Measurements from ENCODE around the gene CGN. TPM values are rescaled to one million over a fixed set of nuclear protein-coding genes. Genes with fewer than 3 reads are reported as not detected.

Gene CGN
- total and polyA plus RNA-seq, 5 experiments from 2014 or later = 0.08 to 2.7 (median 1.3) TPM

GRCh38 chr1:151574575-151575529 is 63.7 kb downstream of the CGN start:
- no peak overlapping the region for H3K4me3 Mint-ChIP-seq
- no peaks in the 10 kb centered on the region for H3K4me1 Mint-ChIP-seq

GRCh38 chr1:151577173-151577572 is 66.0 kb downstream of the CGN start:
- ATAC-seq (no peak), DNase-seq (no peak)
- Mint-ChIP-seq H3K9me3 (no peaks in the 10 kb centered on the region), H3K27me3 (no peaks in the 10 kb centered on the region), H3K4me3 (no peak overlapping the region), H3K4me1 (no peaks in the 10 kb centered on the region), H3K36me3 (peaks cover 0 to 4% (median 2%) of the 10 kb centered on the region in 3 donors), H3K27ac (no peak overlapping the region)
- POLR2A ChIA-PET = no interaction called here

More at GRCh38 chr1:151574575-151575529, 63.7 kb downstream of the CGN start:
- no peak for DNase-seq
- H3K36me3 Mint-ChIP-seq = peaks cover 0 to 3% (median 2%) of the 10 kb centered on the region in 3 donors
- H3K9me3 Mint-ChIP-seq = no peaks in the 10 kb centered on the region
- POLR2A ChIA-PET = no interaction called here
- H3K27ac Mint-ChIP-seq = peak overlapping the region in 1 of 10 donors; percentile 46
- ATAC-seq = no peak
- no peaks in the 10 kb centered on the region for H3K27me3 Mint-ChIP-seq

GRCh38 chr1:151578941-151579340 is 67.8 kb downstream of the CGN start:
- H3K4me1 Mint-ChIP-seq = no peaks in the 10 kb centered on the region
- H3K9me3 Mint-ChIP-seq = no peaks in the 10 kb centered on the region
- no peak overlapping the region for H3K27ac Mint-ChIP-seq
- DNase-seq (no peak), ATAC-seq (no peak)
- POLR2A ChIA-PET = no interaction called here
- no peaks in the 10 kb centered on the region for H3K27me3 Mint-ChIP-seq
- H3K4me3 Mint-ChIP-seq = no peak overlapping the region
- H3K36me3 Mint-ChIP-seq = peaks cover 0 to 4% (median 2%) of the 10 kb centered on the region in 3 donors

GRCh38 chr1:151579436-151580225 is 68.4 kb downstream of the CGN start:
- Mint-ChIP-seq H3K36me3 (peaks cover 0 to 2% (median 0%) of the 10 kb centered on the region in 3 donors), H3K9me3 (no peaks in the 10 kb centered on the region), H3K4me1 (no peaks in the 10 kb centered on the region), H3K27me3 (no peaks in the 10 kb centered on the region), H3K27ac (no peak overlapping the region), H3K4me3 (no peak overlapping the region)
- DNase-seq = no peak
- no peak for ATAC-seq
- POLR2A ChIA-PET = no interaction called here

GRCh38 chr1:151581451-151581850 is 70.3 kb downstream of the CGN start:
- DNase-seq = no peak
- Mint-ChIP-seq H3K27ac (peak overlapping the region in 1 of 10 donors; percentile 70), H3K4me3 (no peak overlapping the region), H3K4me1 (no peaks in the 10 kb centered on the region), H3K27me3 (no peaks in the 10 kb centered on the region), H3K9me3 (no peaks in the 10 kb centered on the region), H3K36me3 (peaks cover 0 to 2% (median 0%) of the 10 kb centered on the region in 3 donors)
- POLR2A ChIA-PET = no interaction called here
- no peak for ATAC-seq

- Mint-ChIP-seq H3K4me3 (no peak overlapping the region), H3K9me3 (no peaks in the 10 kb centered on the region), H3K27ac (peak overlapping the region in 1 of 10 donors; percentile 70), H3K4me1 (no peaks in the 10 kb centered on the region), H3K27me3 (no peaks in the 10 kb centered on the region), H3K36me3 (peaks cover 0 to 2% (median 0%) of the 10 kb centered on the region in 3 donors)
- ATAC-seq (no peak), DNase-seq (no peak)
- POLR2A ChIA-PET = no interaction called here
Measured at GRCh38 chr1:151581921-151582320, 70.7 kb downstream of the CGN start.

GRCh38 chr1:151583796-151584195 is 72.6 kb downstream of the CGN start:
- H3K4me1 Mint-ChIP-seq = no peaks in the 10 kb centered on the region
- H3K27ac Mint-ChIP-seq = peak overlapping the region in 1 of 10 donors; percentile 47
- ATAC-seq (no peak), DNase-seq (no peak)
- peaks cover 0 to 2% (median 0%) of the 10 kb centered on the region in 3 donors for H3K36me3 Mint-ChIP-seq
- no peaks in the 10 kb centered on the region for H3K27me3 Mint-ChIP-seq
- no peak overlapping the region for H3K4me3 Mint-ChIP-seq
- H3K9me3 Mint-ChIP-seq = no peaks in the 10 kb centered on the region
- POLR2A ChIA-PET = no interaction called here

GRCh38 chr1:151584278-151584677 is 73.1 kb downstream of the CGN start:
- no peaks in the 10 kb centered on the region for H3K4me1 Mint-ChIP-seq
- POLR2A ChIA-PET = no interaction called here
- H3K27ac Mint-ChIP-seq = peak overlapping the region in 2 of 10 donors; percentile 25 to 47

GRCh38 chr1:151584780-151585179 is 73.6 kb downstream of the CGN start:
- Mint-ChIP-seq H3K27ac (peak overlapping the region in 1 of 10 donors; percentile 25), H3K9me3 (peaks cover 0 to under 1% (median 0%) of the 10 kb centered on the region in 9 donors), H3K4me3 (no peak overlapping the region), H3K27me3 (peaks cover 0 to 2% (median 0%) of the 10 kb centered on the region in 5 donors), H3K36me3 (peaks cover 0 to 2% (median 0%) of the 10 kb centered on the region in 3 donors), H3K4me1 (no peaks in the 10 kb centered on the region)
- no peak for DNase-seq
- no peak for ATAC-seq
- POLR2A ChIA-PET = no interaction called here

More at GRCh38 chr1:151584278-151584677, 73.1 kb downstream of the CGN start:
- H3K9me3 Mint-ChIP-seq = no peaks in the 10 kb centered on the region
- no peak for DNase-seq
- H3K27me3 Mint-ChIP-seq = peaks cover 0 to 2% (median 0%) of the 10 kb centered on the region in 5 donors
- H3K4me3 Mint-ChIP-seq = no peak overlapping the region
- peaks cover 0 to 2% (median 0%) of the 10 kb centered on the region in 3 donors for H3K36me3 Mint-ChIP-seq
- no peak for ATAC-seq

- Mint-ChIP-seq H3K4me3 (no peak overlapping the region), H3K4me1 (no peaks in the 10 kb centered on the region), H3K36me3 (peaks cover 0 to 2% (median 0%) of the 10 kb centered on the region in 3 donors), H3K27ac (no peak overlapping the region), H3K27me3 (peaks cover 0 to 5% (median 4%) of the 10 kb centered on the region in 5 donors), H3K9me3 (peaks cover 0 to 5% (median 0%) of the 10 kb centered on the region in 9 donors)
- no peak for ATAC-seq
- DNase-seq = no peak
- POLR2A ChIA-PET = no interaction called here
Measured at GRCh38 chr1:151585622-151586021, 74.4 kb downstream of the CGN start.

Measured in naive thymus-derived CD8-positive, alpha-beta T cell (primary cell).